ENCODE measurements around the gene SMAD6.

SMAD6 gene

GRCh38 chr15:66758844-66759243 is 56.8 kb downstream of the SMAD6 start:
- Histone ChIP-seq H3F3A (ENCODE audit: control insufficient read depth, insufficient read depth) (no peaks in the 10 kb centered on the region), H3K27ac (ENCODE audit: low read depth, low read length) (no peak overlapping the region), H3K79me2 (ENCODE audit: control insufficient read depth, low read length) (no peaks in the 10 kb centered on the region), H3K27me3 (ENCODE audit: control insufficient read depth, low read length) (peaks cover 23% of the 10 kb centered on the region), H3K4me2 (ENCODE audit: low read length) (no peak overlapping the region), H3K36me3 (ENCODE audit: control insufficient read depth, low read length) (no peaks in the 10 kb centered on the region), H3K4me1 (ENCODE audit: control insufficient read depth, low read length) (peaks cover under 1% of the 10 kb centered on the region; the same call in 1 of the 2 replicates), H3K9me2 (replicated peaks; ENCODE audit: control insufficient read depth, low read length) (no peaks in the 10 kb centered on the region), H4K20me1 (ENCODE audit: control insufficient read depth, insufficient read depth, low read depth, low read length) (no peaks in the 10 kb centered on the region), H3K9me3 (ENCODE audit: control insufficient read depth, insufficient read depth, low read length) (peaks cover 11% of the 10 kb centered on the region), H3K4me3 (ENCODE audit: low read length) (no peak overlapping the region)
- TF ChIP-seq CTCF (IDR thresholded peaks at IDR 0.05; ENCODE audit: low read depth, low read length, poor library complexity, severe bottlenecking) (no peak), EZH2phosphoT487 (IDR thresholded peaks at IDR 0.05; ENCODE audit: borderline replicate concordance, low read length) (no peak)

GRCh38 chr15:66760097-66760967 is 58.3 kb downstream of the SMAD6 start:
- Histone ChIP-seq H3K4me3 (ENCODE audit: low read length) (no peak overlapping the region), H3K79me2 (ENCODE audit: control insufficient read depth, low read length) (no peaks in the 10 kb centered on the region), H3F3A (ENCODE audit: control insufficient read depth, insufficient read depth) (no peaks in the 10 kb centered on the region), H3K4me1 (ENCODE audit: control insufficient read depth, low read length) (no peaks in the 10 kb centered on the region; the same call in 1 of the 2 replicates), H3K9me3 (ENCODE audit: control insufficient read depth, insufficient read depth, low read length) (peaks cover 5% of the 10 kb centered on the region), H3K4me2 (ENCODE audit: low read length) (no peak overlapping the region), H3K27ac (ENCODE audit: low read depth, low read length) (no peak overlapping the region), H3K27me3 (ENCODE audit: control insufficient read depth, low read length) (peaks cover 34% of the 10 kb centered on the region), H4K20me1 (ENCODE audit: control insufficient read depth, insufficient read depth, low read depth, low read length) (no peaks in the 10 kb centered on the region), H3K36me3 (ENCODE audit: control insufficient read depth, low read length) (no peaks in the 10 kb centered on the region), H3K9me2 (replicated peaks; ENCODE audit: control insufficient read depth, low read length) (no peaks in the 10 kb centered on the region)
- TF ChIP-seq CTCF (IDR thresholded peaks at IDR 0.05; ENCODE audit: low read depth, low read length, poor library complexity, severe bottlenecking) (no peak), EZH2phosphoT487 (IDR thresholded peaks at IDR 0.05; ENCODE audit: borderline replicate concordance, low read length) (no peak)

GRCh38 chr15:66760968-66761725 is 59.1 kb downstream of the SMAD6 start:
- H3K4me2 ChIP-seq (ENCODE audit: low read length), result no peak overlapping the region
- TF ChIP-seq EZH2phosphoT487 (IDR thresholded peaks at IDR 0.05; ENCODE audit: borderline replicate concordance, low read length) (no peak), CTCF (IDR thresholded peaks at IDR 0.05; ENCODE audit: low read depth, low read length, poor library complexity, severe bottlenecking) (no peak)

More at GRCh38 chr15:66760968-66761725, 59.1 kb downstream of the SMAD6 start:
- no peak overlapping the region for H3K27ac ChIP-seq (ENCODE audit: low read depth, low read length)
- no peaks in the 10 kb centered on the region for H4K20me1 ChIP-seq (ENCODE audit: control insufficient read depth, insufficient read depth, low read depth, low read length)
- no peaks in the 10 kb centered on the region for H3K79me2 ChIP-seq (ENCODE audit: control insufficient read depth, low read length)
- H3K4me1 ChIP-seq (ENCODE audit: control insufficient read depth, low read length), result peaks cover 8% of the 10 kb centered on the region
- peaks cover 40% of the 10 kb centered on the region for H3K27me3 ChIP-seq (ENCODE audit: control insufficient read depth, low read length)
- H3K4me3 ChIP-seq (ENCODE audit: low read length), result no peak overlapping the region
- H3K36me3 ChIP-seq (ENCODE audit: control insufficient read depth, low read length), result no peaks in the 10 kb centered on the region
- H3K9me2 ChIP-seq (replicated peaks; ENCODE audit: control insufficient read depth, low read length), result no peaks in the 10 kb centered on the region
- no peaks in the 10 kb centered on the region; the same call in 1 of the 2 replicates for H3K9me3 ChIP-seq (ENCODE audit: control insufficient read depth, insufficient read depth, low read length)
- H3F3A ChIP-seq (ENCODE audit: control insufficient read depth, insufficient read depth), result no peaks in the 10 kb centered on the region

Measured in DOHH2 (cell line).